ENCODE results near the gene NKD1.

The NKD1 gene

GRCh38 chr16:50697881-50698767, 149.9 kb downstream of the NKD1 start:
- DNase-seq, result no peak

Data from NCI-H1436 (cell line).